HepG2 (cell line): ENCODE results near the gene PHB1. TPM values are rescaled to one million over a fixed set of nuclear protein-coding genes. Genes with fewer than 3 reads are reported as not detected.
A peak's percentile ranks its signal among the peaks of the same experiment; 100 is the strongest.

ENCODE experiments used
- ATM ChIP-seq: fragments of 450-650 bp; IDR thresholded peaks from 2 replicates; pipeline ENCODE4 v1.7.1; 2017; ENCODE audit warnings: mild to moderate bottlenecking, borderline replicate concordance
- EHMT2 ChIP-seq: fragments of 200-600 bp; sonication (generic); IDR thresholded peaks from 2 replicates; pipeline ENCODE4 v1.7.0; 2017; ENCODE audit warnings: antibody characterized with exemption, low read depth, low read length, borderline replicate concordance
- ERF ChIP-seq: IDR thresholded peaks from 2 replicates; pipeline ENCODE4 v1.6.1; 2018; ENCODE audit warnings: missing biosample characterization, missing genetic modification reagents
- FOXA1 ChIP-seq, 2 experiments: fragments of 450-650 bp in 1 of 2; sonication (generic) in 1 of 2; formaldehyde crosslinking in 1 of 2; IDR thresholded peaks; 2 replicates each; pipeline versions ENCODE4 v1.4.0 to v1.6.1; 2016 to 2020; ENCODE audit warnings: missing genetic modification reagents in 1 of 2
- FOXM1 ChIP-seq: sonication (generic); formaldehyde crosslinking; IDR thresholded peaks from 2 replicates; pipeline ENCODE4 v1.5.0; 2020; ENCODE audit warnings: missing genetic modification reagents
- GATA4 ChIP-seq: sonication (generic); IDR thresholded peaks from 2 replicates; pipeline ENCODE4 v1.6.1; 2016; ENCODE audit warnings: antibody characterized with exemption, low read depth, borderline replicate concordance
- ISL2 ChIP-seq: sonication (generic); formaldehyde crosslinking; IDR thresholded peaks from 2 replicates; pipeline ENCODE4 v1.5.0; 2020; ENCODE audit warnings: missing genetic modification reagents
- MEIS2 ChIP-seq: sonication (generic); formaldehyde crosslinking; IDR thresholded peaks from 2 replicates; pipeline ENCODE4 v1.9.0; 2021; ENCODE audit warnings: mild to moderate bottlenecking, missing genetic modification reagents
- NR3C1 ChIP-seq: sonication (generic); formaldehyde crosslinking; IDR thresholded peaks from 2 replicates; pipeline ENCODE4 v1.4.0; 2020; ENCODE audit warnings: missing genetic modification reagents
- SAFB2 ChIP-seq: sonication (generic); formaldehyde crosslinking; IDR thresholded peaks from 2 replicates; pipeline ENCODE4 v1.5.1; 2020; ENCODE audit warnings: missing genetic modification reagents, low read depth, mild to moderate bottlenecking, borderline replicate concordance
- SIN3B ChIP-seq: fragments of 150-350 bp; IDR thresholded peaks from 2 replicates; pipeline ENCODE4 v1.6.1; 2014; ENCODE audit warnings: low read length
- ZBTB21 ChIP-seq: sonication (generic); formaldehyde crosslinking; IDR thresholded peaks from 2 replicates; pipeline ENCODE4 v1.4.0; 2020; ENCODE audit warnings: missing genetic modification reagents
- ZFAT ChIP-seq: sonication (generic); formaldehyde crosslinking; conservative IDR thresholded peaks from 2 replicates; pipeline ENCODE4 v1.8.1; 2023; ENCODE audit warnings: missing genetic modification reagents, inconsistent platforms
- ZNF160 ChIP-seq: sonication (generic); formaldehyde crosslinking; IDR thresholded peaks from 2 replicates; pipeline ENCODE4 v1.8.0; 2022; ENCODE audit warnings: mild to moderate bottlenecking, inconsistent platforms, missing genetic modification reagents
- ZNF335 ChIP-seq: sonication (generic); formaldehyde crosslinking; IDR thresholded peaks from 2 replicates; pipeline ENCODE4 v1.4.0; 2020; ENCODE audit warnings: missing genetic modification reagents
- ZNF350 ChIP-seq: sonication (generic); formaldehyde crosslinking; IDR thresholded peaks from 2 replicates; pipeline ENCODE4 v1.4.0; 2020; ENCODE audit warnings: mild to moderate bottlenecking, low read depth, missing genetic modification reagents, borderline replicate concordance
- ZNF367 ChIP-seq: sonication (generic); formaldehyde crosslinking; IDR thresholded peaks from 2 replicates; pipeline ENCODE4 v1.4.0; 2020; ENCODE audit warnings: missing genetic modification reagents, borderline replicate concordance
- ZNF501 ChIP-seq: sonication (generic); formaldehyde crosslinking; IDR thresholded peaks from 2 replicates; pipeline ENCODE4 v1.5.1; 2020; ENCODE audit warnings: mild to moderate bottlenecking, moderate library complexity, missing genetic modification reagents
- ZNF709 ChIP-seq: sonication (generic); formaldehyde crosslinking; IDR thresholded peaks from 2 replicates; pipeline ENCODE4 v1.5.0; 2020; ENCODE audit warnings: mild to moderate bottlenecking, missing genetic modification reagents
- polyA plus RNA-seq, 8 experiments: library from polyadenylated mRNA; depleted of rRNA in 3 of 8; stranded (reverse) in 7 of 8; unstranded in 1 of 8; fragments of >200 nt; fragmentation: Illumina TruSeq in 4 of 8; extraction: Trizol in 4 of 8; gene quantifications; 2 replicates each; pipeline versions ENCODE4 v1.2.1 to v1.2.3, GENCODE V29; 2011 to 2016; ENCODE audit warnings: low read depth in 4 of 8, missing spikeins in 1 of 8, mixed read lengths in 1 of 8; ENCODE audit not compliant: insufficient read depth in 1 of 8
- total RNA-seq, 5 experiments: library from RNA; depleted of rRNA; stranded (reverse); fragments of >200 nt; fragmentation: Illumina TruSeq; extraction: Trizol; gene quantifications; 2 replicates each; pipeline ENCODE4 v1.2.3, GENCODE V29; 2016; ENCODE audit warnings: low read depth in 1 of 5
- TF ChIP-seq, protein P1 (sequence below), 2 experiments: sonication (generic) in 1 of 2; formaldehyde crosslinking in 1 of 2; IDR thresholded peaks; 2 replicates each; pipeline versions ENCODE4 v1.4.0 to v1.6.1; 2016 to 2020; ENCODE audit warnings: borderline replicate concordance in 1 of 2, low read depth in 1 of 2, mild to moderate bottlenecking in 1 of 2, missing genetic modification reagents in 1 of 2
- TF ChIP-seq, protein P2 (sequence below): sonication (generic); formaldehyde crosslinking; IDR thresholded peaks from 2 replicates; pipeline ENCODE4 v1.4.0; 2020; ENCODE audit warnings: mild to moderate bottlenecking, missing genetic modification reagents

Gene PHB1
- total and polyA plus RNA-seq, 2 of the 13 experiments (the other 11 are each of a cell fraction or from before 2014, with no cell fraction given), result 515 to 688 TPM

DNA sequence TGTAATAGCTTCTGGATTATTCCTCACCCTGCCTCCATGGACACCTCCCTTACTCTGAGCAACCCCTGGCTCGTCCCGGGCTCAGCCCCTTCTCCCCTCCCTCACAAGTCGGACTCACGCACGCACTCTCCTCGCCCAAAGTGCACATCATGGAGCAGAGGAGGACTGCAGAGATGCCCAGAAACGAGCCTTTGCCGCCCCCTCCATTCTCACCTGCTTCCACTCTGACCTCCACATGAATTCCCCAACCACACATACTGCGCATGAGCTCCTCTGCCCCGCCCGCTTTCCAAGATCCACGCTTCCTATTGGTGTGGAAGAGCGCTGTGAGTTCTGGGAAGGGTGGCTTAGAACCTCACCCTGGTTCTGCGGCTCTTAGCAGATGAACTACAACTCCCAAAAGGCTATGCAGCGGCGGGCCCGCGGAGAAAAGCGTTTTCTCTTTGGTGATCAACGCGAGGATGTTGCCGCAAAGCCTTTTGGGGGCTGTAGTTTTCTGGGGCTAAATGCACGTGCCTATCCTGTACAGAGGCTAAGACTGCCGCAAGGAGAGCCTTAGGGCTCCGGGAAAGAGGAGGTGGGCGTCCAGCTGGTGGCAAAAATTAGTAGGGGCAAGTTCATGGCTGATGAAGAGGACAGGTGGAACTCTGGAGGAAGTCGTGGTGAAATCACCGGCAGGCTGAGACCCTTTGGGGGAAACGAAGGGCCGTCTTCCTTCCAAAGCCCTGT lies at the start of gene PHB1 (continued):
- TF ChIP-seq, protein P1, sequence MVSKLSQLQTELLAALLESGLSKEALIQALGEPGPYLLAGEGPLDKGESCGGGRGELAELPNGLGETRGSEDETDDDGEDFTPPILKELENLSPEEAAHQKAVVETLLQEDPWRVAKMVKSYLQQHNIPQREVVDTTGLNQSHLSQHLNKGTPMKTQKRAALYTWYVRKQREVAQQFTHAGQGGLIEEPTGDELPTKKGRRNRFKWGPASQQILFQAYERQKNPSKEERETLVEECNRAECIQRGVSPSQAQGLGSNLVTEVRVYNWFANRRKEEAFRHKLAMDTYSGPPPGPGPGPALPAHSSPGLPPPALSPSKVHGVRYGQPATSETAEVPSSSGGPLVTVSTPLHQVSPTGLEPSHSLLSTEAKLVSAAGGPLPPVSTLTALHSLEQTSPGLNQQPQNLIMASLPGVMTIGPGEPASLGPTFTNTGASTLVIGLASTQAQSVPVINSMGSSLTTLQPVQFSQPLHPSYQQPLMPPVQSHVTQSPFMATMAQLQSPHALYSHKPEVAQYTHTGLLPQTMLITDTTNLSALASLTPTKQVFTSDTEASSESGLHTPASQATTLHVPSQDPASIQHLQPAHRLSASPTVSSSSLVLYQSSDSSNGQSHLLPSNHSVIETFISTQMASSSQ (IDR thresholded peaks at IDR 0.05; ENCODE audit: low read depth), result peak; percentile 28; the same call in 1 of the 2 replicates
- TF ChIP-seq, protein P1 (CRISPR knock-in tag; IDR thresholded peaks at IDR 0.05; ENCODE audit: borderline replicate concordance), result 0 out of 2 replicates have a peak, but pooled peaks have one; percentile 61
- TF ChIP-seq SAFB2 (CRISPR knock-in tag), result no peak; the same call in 1 of the 2 replicates
- TF ChIP-seq GATA4, result peak; percentile 80; the same call in 1 of the 2 replicates
- no peak for TF ChIP-seq MEIS2 (CRISPR knock-in tag)
- peak; percentile 95 for TF ChIP-seq ZNF335 (CRISPR knock-in tag)
- TF ChIP-seq, protein P2, sequence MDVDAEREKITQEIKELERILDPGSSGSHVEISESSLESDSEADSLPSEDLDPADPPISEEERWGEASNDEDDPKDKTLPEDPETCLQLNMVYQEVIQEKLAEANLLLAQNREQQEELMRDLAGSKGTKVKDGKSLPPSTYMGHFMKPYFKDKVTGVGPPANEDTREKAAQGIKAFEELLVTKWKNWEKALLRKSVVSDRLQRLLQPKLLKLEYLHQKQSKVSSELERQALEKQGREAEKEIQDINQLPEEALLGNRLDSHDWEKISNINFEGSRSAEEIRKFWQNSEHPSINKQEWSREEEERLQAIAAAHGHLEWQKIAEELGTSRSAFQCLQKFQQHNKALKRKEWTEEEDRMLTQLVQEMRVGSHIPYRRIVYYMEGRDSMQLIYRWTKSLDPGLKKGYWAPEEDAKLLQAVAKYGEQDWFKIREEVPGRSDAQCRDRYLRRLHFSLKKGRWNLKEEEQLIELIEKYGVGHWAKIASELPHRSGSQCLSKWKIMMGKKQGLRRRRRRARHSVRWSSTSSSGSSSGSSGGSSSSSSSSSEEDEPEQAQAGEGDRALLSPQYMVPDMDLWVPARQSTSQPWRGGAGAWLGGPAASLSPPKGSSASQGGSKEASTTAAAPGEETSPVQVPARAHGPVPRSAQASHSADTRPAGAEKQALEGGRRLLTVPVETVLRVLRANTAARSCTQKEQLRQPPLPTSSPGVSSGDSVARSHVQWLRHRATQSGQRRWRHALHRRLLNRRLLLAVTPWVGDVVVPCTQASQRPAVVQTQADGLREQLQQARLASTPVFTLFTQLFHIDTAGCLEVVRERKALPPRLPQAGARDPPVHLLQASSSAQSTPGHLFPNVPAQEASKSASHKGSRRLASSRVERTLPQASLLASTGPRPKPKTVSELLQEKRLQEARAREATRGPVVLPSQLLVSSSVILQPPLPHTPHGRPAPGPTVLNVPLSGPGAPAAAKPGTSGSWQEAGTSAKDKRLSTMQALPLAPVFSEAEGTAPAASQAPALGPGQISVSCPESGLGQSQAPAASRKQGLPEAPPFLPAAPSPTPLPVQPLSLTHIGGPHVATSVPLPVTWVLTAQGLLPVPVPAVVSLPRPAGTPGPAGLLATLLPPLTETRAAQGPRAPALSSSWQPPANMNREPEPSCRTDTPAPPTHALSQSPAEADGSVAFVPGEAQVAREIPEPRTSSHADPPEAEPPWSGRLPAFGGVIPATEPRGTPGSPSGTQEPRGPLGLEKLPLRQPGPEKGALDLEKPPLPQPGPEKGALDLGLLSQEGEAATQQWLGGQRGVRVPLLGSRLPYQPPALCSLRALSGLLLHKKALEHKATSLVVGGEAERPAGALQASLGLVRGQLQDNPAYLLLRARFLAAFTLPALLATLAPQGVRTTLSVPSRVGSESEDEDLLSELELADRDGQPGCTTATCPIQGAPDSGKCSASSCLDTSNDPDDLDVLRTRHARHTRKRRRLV (CRISPR knock-in tag), result 0 out of 2 replicates have a peak, but pooled peaks have one; percentile 43
- TF ChIP-seq ISL2 (CRISPR knock-in tag), result peak; percentile 51
- no peak for TF ChIP-seq FOXM1 (CRISPR knock-in tag)
- TF ChIP-seq ZNF160 (CRISPR knock-in tag), result peak; percentile 85
- no peak for TF ChIP-seq NR3C1
- peak; percentile 97 for TF ChIP-seq ZNF501
- no peak for TF ChIP-seq ATM
- no peak for TF ChIP-seq ZFAT (CRISPR knock-in tag)
- TF ChIP-seq ZBTB21 (CRISPR knock-in tag), result peak; percentile 11; the same call in 1 of the 2 replicates
- TF ChIP-seq ZNF367, result no peak
- no peak for TF ChIP-seq EHMT2
- TF ChIP-seq ZNF350 (CRISPR knock-in tag), result peak; percentile 90
- TF ChIP-seq FOXA1 (IDR thresholded peaks at IDR 0.05), result no peak
- TF ChIP-seq FOXA1 (CRISPR knock-in tag; IDR thresholded peaks at IDR 0.05), result no peak
- no peak; the same call in 1 of the 2 replicates for TF ChIP-seq ZNF709
- TF ChIP-seq ERF (CRISPR knock-in tag), result peak; percentile 96
- TF ChIP-seq SIN3B, result peak; percentile 60; the same call in 1 of the 2 replicates
